ENCODE data around the gene FGR. TPM values are rescaled to one million over a fixed set of nuclear protein-coding genes. Genes with fewer than 3 reads are reported as not detected.

FGR gene
- polyA plus RNA-seq, 1 experiment: not detected

DNA sequence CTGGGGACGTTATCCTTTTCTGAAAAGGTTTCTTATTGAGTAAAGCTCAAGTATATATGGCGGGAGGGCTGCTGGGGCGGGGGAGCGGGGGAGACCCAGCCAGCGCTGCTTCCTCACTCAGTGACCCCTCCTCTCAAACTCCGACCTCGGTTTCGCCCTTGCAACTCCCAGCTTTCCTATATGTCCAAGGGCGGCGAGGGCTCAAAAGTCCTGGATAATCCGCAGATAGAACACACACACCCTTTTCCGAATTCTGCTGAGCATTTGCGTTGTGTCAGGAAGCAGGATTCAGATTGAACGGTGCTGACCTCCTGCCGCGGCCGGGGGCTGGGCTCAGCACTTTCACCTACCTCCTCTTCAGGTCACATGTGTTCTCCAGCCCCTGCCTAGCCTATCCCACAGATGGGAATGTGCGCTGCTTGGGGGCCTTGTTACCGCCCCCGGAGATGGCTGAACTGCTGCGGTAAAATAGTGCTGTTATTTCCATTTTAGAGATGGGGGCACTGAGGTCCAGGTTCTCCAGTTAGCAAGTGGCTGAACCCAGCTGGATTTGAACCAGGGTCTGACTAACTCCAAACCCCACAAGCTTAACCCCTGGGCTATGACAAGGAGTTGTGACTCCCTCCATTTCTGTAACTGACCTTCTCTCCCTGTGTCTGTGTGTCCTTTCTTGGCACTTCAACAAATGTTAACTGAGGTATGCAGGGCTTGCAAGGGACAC is 30.2 kb downstream of the FGR start:
- TF ChIP-seq, protein P1, sequence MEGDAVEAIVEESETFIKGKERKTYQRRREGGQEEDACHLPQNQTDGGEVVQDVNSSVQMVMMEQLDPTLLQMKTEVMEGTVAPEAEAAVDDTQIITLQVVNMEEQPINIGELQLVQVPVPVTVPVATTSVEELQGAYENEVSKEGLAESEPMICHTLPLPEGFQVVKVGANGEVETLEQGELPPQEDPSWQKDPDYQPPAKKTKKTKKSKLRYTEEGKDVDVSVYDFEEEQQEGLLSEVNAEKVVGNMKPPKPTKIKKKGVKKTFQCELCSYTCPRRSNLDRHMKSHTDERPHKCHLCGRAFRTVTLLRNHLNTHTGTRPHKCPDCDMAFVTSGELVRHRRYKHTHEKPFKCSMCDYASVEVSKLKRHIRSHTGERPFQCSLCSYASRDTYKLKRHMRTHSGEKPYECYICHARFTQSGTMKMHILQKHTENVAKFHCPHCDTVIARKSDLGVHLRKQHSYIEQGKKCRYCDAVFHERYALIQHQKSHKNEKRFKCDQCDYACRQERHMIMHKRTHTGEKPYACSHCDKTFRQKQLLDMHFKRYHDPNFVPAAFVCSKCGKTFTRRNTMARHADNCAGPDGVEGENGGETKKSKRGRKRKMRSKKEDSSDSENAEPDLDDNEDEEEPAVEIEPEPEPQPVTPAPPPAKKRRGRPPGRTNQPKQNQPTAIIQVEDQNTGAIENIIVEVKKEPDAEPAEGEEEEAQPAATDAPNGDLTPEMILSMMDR (IDR thresholded peaks at IDR 0.05; ENCODE audit: insufficient read depth, low read depth, low read length): no peak
- peak overlapping the region; percentile 82 for H3K4me3 ChIP-seq (ENCODE audit: low read depth, low read length)
- POLR2A ChIA-PET: interaction anchor here (0.7 kb wide), 1 partner anchor 79 kb away, joined by 3 read pairs; no protein-coding TSS in a partner anchor

DNA sequence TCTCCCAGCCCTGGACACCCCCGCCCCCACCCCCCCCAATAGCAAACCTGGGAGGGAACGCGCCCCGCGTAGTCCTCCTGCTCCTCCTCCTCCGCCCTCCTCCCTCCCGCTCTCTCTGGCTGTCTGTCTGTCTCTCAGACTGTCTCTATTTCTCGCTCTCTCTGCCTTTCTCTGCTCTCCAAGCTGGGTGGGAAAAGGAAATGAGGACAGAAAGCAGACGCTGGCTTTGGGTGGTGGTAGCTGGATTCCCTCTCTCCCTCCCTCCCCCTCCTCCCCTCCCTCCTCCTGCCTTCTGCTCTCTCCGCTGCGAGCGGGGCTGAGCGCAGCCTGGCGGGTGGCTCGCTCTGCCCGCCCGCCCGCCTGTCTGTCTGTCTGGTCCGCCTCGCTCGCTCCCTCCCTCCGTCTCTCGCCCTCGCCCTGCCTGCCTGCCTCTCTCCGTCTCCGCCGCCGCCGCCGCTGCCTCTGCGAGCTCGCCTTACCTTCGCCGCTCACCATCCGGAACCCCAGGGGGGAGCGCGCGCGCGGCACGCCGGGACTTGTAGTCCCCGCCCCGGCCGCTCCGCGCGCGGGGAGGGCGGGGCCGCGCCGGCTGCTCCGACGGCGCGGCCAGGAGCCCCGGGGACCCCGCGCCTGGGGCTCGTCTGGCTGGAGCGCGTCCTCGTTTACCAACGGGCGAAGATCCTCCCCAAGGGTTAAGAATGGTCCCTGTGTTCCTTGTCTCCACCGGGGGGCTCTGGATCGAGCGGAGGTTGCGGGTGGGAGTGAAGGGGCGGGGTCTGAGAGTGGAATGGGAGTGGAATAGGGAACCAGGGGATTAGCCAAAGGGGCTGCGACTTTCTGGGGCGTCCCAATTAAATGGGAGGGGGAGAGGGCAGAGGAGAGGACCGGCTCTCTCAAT is 31.1 kb downstream of the FGR start, which contains the start of gene AHDC1:
AHDC1 (minus strand) TSS at position 464 of the 898 bp plus-strand sequence. CDS start 52,029 bp downstream, outside the sequence.
- Histone ChIP-seq H3K4me3 (ENCODE audit: low read depth, low read length) (peak within 1 kb of the TSS; percentile 82), H3K27me3 (ENCODE audit: control insufficient read depth, insufficient read depth, low read length) (no peaks in the 10 kb centered on the region), H3K36me3 (ENCODE audit: control insufficient read depth, insufficient read depth, low read length) (no peaks in the 10 kb centered on the region)
- no peak for DNase-seq (ENCODE audit: low read depth)
- ChIA-PET POLR2A (interaction anchor here (0.7 kb wide), 1 partner anchor 78 kb away, joined by 3 read pairs; no protein-coding TSS in a partner anchor), CTCF (interaction anchor here (0.7 to 12.5 kb wide), 12 partner anchors 12 to 305 kb away, joined by 3 to 238 read pairs (median 19); no protein-coding TSS in a partner anchor)
- TF ChIP-seq, protein P1 (IDR thresholded peaks at IDR 0.05; ENCODE audit: insufficient read depth, low read depth, low read length): peak; percentile 18; the same call in 1 of the 2 replicates

More for the DNA sequence above, 30.2 kb downstream of the FGR start:
- Histone ChIP-seq H3K36me3 (ENCODE audit: control insufficient read depth, insufficient read depth, low read length) (no peaks in the 10 kb centered on the region), H3K27me3 (ENCODE audit: control insufficient read depth, insufficient read depth, low read length) (no peaks in the 10 kb centered on the region)
- DNase-seq (ENCODE audit: low read depth): no peak
- CTCF ChIA-PET: interaction anchor here (0.7 to 12.5 kb wide), 18 partner anchors 13 to 306 kb away, joined by 3 to 238 read pairs (median 5); partner anchors contain the start of gene IFI6

DNA sequence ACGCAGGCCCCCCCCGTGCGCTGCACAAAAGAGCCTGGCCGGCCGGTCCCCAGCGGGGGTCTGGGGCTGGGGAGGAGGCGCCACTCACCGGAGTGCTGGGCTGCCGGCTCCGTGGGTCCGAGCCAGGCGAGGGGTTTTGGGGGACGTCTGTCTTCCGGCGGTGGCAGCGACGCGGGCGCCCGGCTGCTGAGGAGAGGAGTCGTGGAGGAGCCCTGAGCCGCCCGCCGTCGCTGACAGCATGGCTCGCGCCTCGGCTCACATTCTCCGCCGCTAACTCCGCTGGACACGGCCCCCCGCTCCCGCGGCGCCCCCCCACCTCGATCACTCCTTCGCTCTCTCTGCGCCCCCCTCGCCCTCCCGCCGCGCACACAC is 31.7 kb downstream of the FGR start:
- CTCF ChIA-PET: interaction anchor here (1.0 to 12.5 kb wide), 7 partner anchors 34 to 305 kb away, joined by 3 to 238 read pairs (median 88); no protein-coding TSS in a partner anchor
- POLR2A ChIA-PET: no interaction called here
- TF ChIP-seq, protein P1 (IDR thresholded peaks at IDR 0.05; ENCODE audit: insufficient read depth, low read depth, low read length): no peak
- Histone ChIP-seq H3K27me3 (ENCODE audit: control insufficient read depth, insufficient read depth, low read length) (no peaks in the 10 kb centered on the region), H3K36me3 (ENCODE audit: control insufficient read depth, insufficient read depth, low read length) (no peaks in the 10 kb centered on the region), H3K4me3 (ENCODE audit: low read depth, low read length) (peak overlapping the region; percentile 82)
- no peak for DNase-seq (ENCODE audit: low read depth)

DNA sequence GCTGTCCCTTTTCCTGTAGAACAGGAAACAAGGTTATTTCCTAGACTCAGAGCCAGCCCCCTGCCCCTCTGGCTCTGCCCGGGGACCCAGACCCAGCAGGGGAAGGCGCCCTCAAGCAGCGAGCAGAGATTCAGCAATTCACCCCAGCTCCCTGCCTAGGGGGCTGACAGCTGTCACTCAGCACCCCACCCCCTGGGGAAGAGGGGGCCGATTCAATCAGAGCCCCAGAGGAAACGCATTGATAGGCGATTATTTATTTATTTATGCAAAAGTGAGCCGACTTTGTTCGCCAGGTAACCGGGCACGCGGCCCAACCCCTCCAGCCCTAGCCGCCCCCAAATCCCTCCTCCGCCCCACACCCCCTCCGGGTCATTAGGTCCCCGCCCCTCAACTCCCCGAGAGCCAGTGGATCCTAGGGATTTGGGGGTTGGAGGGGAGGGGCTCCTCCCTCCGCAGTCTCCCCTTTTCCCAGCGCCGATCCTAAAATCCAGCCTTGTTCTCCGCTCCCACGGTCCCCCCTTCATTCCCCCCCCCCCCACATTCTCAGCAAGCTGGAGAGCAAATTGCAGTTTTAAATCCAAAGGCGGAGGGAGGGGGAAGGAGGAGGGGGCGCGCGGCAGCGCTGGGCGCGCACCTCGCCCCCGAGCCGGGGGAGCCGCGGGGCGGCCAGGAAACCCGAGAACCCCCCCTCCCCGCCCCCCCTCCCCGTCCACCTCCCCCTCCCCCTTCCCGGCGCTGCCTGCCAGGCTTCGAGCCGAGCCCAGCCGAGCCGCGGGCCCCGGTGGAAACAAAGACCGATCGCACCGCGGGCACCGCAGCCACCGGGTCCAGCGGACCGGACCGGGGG is 32.3 kb downstream of the FGR start:
- DNase-seq (ENCODE audit: low read depth): no peak
- TF ChIP-seq, protein P1 (IDR thresholded peaks at IDR 0.05; ENCODE audit: insufficient read depth, low read depth, low read length): no peak
- POLR2A ChIA-PET: no interaction called here
- CTCF ChIA-PET: interaction anchor here (0.6 to 12.5 kb wide), 16 partner anchors 12 to 209 kb away, joined by 3 to 238 read pairs (median 4); no protein-coding TSS in a partner anchor
- H3K4me3 ChIP-seq (ENCODE audit: low read depth, low read length): peak overlapping the region; percentile 82
- no peaks in the 10 kb centered on the region for H3K36me3 ChIP-seq (ENCODE audit: control insufficient read depth, insufficient read depth, low read length)
- no peaks in the 10 kb centered on the region for H3K27me3 ChIP-seq (ENCODE audit: control insufficient read depth, insufficient read depth, low read length)

All from BJ (cell line).